Cardiac fibroblast (primary cell): ENCODE data around the gene JPH4.

Source experiments
- DNase-seq, 2 donors: peaks; one replicate each; pipeline versions ENCODE4 v3.0.0 to v3.0.0-alpha.2; 2010; ENCODE audit warnings: low read depth in 2 of 2
- H3K4me3 ChIP-seq, 2 donors: replicated peaks in 1 of 2; 1 replicate in 1 of 2; 2 replicates in 1 of 2; pipeline ENCODE4 v1.5.1; 2011; ENCODE audit warnings: low read depth in 2 of 2, low read length in 2 of 2, mild to moderate bottlenecking in 2 of 2, moderate library complexity in 1 of 2
- TF ChIP-seq, protein P1 (sequence below): IDR thresholded peaks from one replicate; pipeline ENCODE4 v1.5.1; 2011; ENCODE audit warnings: low read depth, mild to moderate bottlenecking, low read length, inconsistent platforms

Gene JPH4

DNA sequence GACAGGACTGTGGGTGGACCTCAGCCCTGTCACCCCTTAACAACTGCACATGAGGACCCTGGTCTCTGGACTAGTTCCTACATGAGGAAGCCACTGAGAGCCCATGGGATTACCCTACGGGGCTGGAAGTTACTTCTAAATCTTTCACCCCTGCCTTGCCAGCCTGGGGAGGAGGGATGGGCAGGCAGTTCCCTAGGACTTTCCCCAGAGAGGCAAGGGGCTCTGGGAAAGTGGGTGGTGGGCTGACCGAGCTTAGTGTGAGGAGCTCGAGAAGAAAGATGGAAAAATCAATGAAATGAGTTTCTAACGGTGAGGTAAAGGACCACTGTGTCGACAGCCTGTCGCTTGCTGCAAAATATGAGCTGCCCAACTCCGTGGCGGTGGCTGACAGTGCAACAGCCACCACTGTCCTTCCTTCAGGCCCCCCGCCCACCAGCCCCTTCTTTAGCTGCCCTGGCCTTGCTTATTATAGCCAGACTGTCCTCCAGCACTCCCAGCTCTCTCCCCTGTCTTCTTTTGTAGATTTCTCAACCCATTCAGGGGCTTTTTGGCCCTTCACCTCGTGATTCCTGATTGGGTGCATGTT, 32.0 kb downstream of the JPH4 start:
- DNase-seq, result no peak
- H3K4me3 ChIP-seq, result no peak overlapping the region
- TF ChIP-seq, protein P1, sequence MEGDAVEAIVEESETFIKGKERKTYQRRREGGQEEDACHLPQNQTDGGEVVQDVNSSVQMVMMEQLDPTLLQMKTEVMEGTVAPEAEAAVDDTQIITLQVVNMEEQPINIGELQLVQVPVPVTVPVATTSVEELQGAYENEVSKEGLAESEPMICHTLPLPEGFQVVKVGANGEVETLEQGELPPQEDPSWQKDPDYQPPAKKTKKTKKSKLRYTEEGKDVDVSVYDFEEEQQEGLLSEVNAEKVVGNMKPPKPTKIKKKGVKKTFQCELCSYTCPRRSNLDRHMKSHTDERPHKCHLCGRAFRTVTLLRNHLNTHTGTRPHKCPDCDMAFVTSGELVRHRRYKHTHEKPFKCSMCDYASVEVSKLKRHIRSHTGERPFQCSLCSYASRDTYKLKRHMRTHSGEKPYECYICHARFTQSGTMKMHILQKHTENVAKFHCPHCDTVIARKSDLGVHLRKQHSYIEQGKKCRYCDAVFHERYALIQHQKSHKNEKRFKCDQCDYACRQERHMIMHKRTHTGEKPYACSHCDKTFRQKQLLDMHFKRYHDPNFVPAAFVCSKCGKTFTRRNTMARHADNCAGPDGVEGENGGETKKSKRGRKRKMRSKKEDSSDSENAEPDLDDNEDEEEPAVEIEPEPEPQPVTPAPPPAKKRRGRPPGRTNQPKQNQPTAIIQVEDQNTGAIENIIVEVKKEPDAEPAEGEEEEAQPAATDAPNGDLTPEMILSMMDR, result no peak

DNA sequence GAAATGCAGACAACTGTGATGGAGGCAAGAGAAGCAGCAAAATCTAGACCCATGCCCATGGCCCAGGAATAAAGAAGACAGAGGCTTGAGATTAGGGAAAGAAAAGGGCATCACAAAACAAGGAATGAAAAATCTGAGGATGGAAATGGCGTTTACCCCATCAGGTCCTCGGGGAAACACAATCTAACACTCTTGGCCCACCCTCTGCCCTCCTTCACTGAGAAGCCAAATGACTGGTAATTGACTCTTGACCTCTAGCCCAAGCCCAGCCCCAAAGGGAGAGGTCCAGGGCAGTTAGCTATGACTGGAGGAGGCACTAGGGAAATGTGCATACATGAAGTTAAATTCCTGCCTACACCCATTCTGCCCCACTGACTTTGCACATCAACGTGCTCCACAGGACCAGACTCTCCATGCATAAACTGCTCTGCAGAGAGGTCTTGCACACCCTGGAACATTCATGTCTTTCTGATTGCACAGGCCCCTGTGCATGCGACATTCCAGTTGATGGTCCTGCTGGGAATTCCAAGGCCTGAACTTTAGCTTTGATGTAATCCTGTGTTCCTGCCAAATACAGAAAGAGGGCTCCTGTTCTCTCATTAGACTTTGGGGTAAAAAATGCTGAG, 32.7 kb downstream of the JPH4 start:
- H3K4me3 ChIP-seq, result no peak overlapping the region
- DNase-seq, result no peak
- TF ChIP-seq, protein P1, result no peak

DNA sequence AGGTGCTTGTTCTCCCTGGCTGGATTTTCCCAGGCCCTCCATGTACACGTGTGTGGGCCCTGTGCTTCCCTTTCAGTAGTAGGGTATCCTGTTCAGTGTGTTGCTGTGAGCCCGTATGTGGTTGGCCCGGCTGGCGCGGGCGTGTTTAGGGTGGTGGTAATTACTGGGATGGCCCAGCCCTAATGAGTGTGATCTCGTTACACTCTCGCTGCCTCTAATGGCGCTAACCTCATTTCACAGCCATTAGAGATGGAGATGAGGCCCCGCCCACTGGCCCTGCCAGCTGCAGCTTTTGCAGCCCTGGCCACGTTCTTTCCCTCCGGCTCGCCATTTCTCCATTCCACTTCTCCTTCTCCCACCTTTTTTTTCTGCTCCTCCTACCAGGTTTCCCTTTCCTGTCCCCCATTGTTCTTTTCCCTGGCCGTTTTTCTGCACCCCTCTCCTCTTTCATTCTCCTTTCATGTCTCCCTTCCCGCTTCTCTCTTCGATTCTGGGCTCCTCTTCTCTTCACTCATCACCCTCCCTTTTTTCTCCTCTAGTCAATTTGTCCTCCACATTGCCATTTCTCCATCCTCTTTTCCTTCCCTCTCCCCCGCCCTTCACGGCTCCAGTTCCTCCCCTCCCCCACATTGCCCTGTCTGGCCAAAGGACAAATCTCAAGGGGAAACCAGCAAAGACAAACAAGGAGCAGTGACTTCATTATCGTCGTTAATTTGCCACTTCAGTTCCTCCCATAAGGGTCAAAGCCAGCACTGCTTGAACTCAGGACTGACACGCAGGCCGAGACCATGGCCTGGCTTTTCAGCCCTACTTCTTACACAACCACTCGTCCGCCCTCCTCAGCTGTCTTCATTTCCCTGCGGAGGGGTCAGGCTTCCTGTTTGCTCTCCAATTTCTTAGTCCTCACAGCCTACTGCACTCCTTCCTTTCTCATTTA, 33.8 kb downstream of the JPH4 start:
- DNase-seq, result no peak
- TF ChIP-seq, protein P1, result no peak
- H3K4me3 ChIP-seq, result no peak overlapping the region

DNA sequence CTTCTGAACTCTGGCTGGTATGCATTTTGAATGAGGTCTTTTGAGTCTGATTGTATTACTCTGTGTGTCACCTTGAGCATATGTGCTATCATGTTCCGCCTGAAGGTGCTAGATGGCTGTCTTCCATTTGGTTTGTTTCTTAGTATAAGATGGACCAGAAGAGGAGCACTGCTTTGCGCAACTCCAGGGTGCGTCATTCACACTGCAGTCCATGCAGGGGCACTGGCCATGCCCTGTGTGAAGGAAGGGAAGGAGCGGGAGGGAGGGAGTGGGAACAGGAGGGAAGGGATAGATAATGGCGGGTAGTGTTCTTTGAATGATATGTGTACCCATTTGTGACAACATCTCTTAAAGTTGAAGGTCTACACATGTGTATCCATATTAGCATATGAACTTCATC, 35.2 kb downstream of the JPH4 start:
- DNase-seq, result no peak
- TF ChIP-seq, protein P1, result no peak
- H3K4me3 ChIP-seq, result no peak overlapping the region

DNA sequence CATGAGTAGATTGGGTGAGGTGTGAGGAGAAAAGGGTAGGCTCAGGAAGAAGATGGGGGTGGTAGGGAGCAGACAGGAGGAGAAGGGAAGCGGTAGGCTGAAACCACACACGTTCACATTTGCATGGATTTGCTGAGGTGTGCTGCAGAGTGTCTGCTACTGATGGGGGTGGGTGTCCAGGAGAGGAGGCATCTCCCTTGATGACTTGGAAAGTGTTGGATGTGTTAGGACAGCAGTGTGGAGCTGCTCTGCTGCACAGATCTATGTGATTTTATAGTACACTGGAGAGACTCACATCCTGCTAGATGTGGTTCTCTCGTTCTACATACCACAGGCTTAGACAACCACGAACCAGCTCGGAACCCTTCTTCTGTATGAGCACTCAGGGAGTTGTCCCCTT, 36.3 kb downstream of the JPH4 start:
- no peak overlapping the region for H3K4me3 ChIP-seq
- TF ChIP-seq, protein P1, result no peak
- DNase-seq, result no peak

DNA sequence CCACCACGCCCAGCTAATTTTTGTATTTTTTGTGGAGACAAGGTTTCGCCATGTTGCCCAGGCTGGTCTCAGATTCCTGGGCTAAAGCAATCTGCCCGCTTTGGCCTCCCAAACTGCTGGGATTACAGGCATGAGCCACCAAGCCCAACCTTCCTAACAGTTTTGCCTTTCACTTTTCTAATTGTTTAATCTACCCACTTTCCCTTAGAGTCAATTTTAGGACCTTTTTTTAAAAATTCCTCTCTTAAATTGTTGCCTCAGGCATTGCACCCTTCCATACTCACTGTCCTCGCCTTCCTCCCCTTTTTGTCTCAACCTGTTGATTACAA, 38.5 kb downstream of the JPH4 start:
- TF ChIP-seq, protein P1, result no peak
- H3K4me3 ChIP-seq, result no peak overlapping the region
- no peak for DNase-seq
